Measurements from ENCODE around the gene WDR81. TPM values are rescaled to one million over a fixed set of nuclear protein-coding genes. Genes with fewer than 3 reads are reported as not detected.

The WDR81 gene
- total RNA-seq, 1 experiment from 2014 or later: 19.4 TPM

DNA sequence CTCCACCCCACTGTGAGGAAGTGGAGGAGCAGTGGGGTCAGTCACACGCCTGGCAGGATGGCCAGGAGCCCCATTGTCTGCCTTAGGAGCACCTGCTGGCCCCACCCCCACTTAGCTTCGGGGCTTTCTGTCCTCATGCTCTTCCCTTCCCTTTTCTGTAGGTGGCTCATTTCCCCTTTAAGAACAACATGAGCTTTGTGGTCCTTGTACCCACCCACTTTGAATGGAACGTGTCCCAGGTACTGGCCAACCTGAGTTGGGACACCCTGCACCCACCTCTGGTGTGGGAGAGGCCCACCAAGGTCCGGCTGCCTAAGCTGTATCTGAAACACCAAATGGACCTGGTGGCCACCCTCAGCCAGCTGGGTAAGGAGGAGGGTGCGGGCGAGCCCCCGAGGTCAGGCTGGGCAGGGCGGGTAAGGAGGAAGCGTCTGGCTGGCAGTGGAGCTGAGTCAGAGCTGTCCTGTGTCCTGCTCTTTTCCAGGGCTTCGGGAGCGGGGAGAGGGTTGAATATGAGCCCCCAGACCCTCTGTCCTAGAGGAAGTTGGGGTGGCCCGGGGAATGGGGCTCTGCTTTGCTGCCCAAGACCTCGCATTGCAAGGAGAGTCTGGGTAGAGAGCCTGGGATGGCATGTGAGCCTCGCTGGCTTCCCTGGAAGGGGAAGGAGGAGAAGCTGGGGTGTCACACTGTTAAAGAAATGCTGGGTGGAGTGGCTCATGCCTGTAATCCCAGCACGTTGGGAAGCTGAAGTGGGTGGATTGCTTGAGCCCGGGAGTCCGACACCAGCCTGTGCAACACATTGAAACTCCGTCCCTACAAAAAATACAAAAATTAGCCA lies 28.1 kb downstream of the WDR81 start:
- Histone ChIP-seq H3K27ac (ENCODE audit: low read depth, low read length, poor library complexity, severe bottlenecking) (no peak overlapping the region), H3K27me3 (replicated peaks; ENCODE audit: insufficient read depth, low read depth, low read length, poor library complexity) (no peaks in the 10 kb centered on the region), H3K9me3 (ENCODE audit: low read depth, low read length, poor library complexity, severe bottlenecking) (no peaks in the 10 kb centered on the region), H3K4me1 (ENCODE audit: insufficient read depth, low read length, poor library complexity, severe bottlenecking) (no peaks in the 10 kb centered on the region), H3K36me3 (ENCODE audit: insufficient read depth, low read length, poor library complexity, severe bottlenecking) (no peaks in the 10 kb centered on the region), H3K4me3 (ENCODE audit: low read depth, low read length, poor library complexity, severe bottlenecking) (no peak overlapping the region)
- no TSS peak for BruUV-seq (replicated peaks)
- ChIA-PET CTCF (no interaction called here), POLR2A (ENCODE audit: low non-redundant PET) (no interaction called here)
- TF ChIP-seq, protein P1, sequence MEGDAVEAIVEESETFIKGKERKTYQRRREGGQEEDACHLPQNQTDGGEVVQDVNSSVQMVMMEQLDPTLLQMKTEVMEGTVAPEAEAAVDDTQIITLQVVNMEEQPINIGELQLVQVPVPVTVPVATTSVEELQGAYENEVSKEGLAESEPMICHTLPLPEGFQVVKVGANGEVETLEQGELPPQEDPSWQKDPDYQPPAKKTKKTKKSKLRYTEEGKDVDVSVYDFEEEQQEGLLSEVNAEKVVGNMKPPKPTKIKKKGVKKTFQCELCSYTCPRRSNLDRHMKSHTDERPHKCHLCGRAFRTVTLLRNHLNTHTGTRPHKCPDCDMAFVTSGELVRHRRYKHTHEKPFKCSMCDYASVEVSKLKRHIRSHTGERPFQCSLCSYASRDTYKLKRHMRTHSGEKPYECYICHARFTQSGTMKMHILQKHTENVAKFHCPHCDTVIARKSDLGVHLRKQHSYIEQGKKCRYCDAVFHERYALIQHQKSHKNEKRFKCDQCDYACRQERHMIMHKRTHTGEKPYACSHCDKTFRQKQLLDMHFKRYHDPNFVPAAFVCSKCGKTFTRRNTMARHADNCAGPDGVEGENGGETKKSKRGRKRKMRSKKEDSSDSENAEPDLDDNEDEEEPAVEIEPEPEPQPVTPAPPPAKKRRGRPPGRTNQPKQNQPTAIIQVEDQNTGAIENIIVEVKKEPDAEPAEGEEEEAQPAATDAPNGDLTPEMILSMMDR (conservative IDR thresholded peaks at IDR 0.05; ENCODE audit: low read depth, low read length): no peak
- TF ChIP-seq EZH2 (IDR thresholded peaks at IDR 0.05; ENCODE audit: borderline replicate concordance, low read depth, low read length, poor library complexity, severe bottlenecking): no peak
- intact Hi-C loops (cut with micrococcal nuclease; ENCODE audit: unreplicated experiment): no loop called here
- no peak for DNase-seq (ENCODE audit: low spot score)

DNA sequence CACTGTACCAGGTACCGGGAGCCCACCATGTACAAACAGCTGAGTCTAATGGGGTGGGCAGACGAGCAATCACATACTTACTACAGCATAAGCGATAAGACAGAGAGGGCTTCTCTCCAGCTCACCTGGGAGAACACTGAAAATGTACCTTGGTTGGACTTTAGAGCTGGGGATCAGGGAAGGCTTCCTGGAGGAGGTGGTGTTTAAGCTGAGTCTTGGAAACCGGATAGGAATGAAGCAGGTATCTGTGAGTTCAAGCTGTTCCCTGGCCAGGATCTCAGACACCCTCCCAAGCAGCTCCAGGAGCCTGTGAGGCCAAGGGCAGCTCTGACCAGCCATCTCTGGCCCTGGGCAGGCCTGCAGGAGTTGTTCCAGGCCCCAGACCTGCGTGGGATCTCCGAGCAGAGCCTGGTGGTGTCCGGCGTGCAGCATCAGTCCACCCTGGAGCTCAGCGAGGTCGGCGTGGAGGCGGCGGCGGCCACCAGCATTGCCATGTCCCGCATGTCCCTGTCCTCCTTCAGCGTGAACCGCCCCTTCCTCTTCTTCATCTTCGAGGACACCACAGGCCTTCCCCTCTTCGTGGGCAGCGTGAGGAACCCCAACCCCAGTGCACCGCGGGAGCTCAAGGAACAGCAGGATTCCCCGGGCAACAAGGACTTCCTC lies 29.4 kb downstream of the WDR81 start:
- no peak for TF ChIP-seq EZH2 (IDR thresholded peaks at IDR 0.05; ENCODE audit: borderline replicate concordance, low read depth, low read length, poor library complexity, severe bottlenecking)
- TF ChIP-seq, protein P1 (conservative IDR thresholded peaks at IDR 0.05; ENCODE audit: low read depth, low read length): no peak
- no peak for DNase-seq (ENCODE audit: low spot score)
- intact Hi-C loops (cut with micrococcal nuclease; ENCODE audit: unreplicated experiment): no loop called here
- Histone ChIP-seq H3K4me3 (ENCODE audit: low read depth, low read length, poor library complexity, severe bottlenecking) (no peak overlapping the region), H3K4me1 (ENCODE audit: insufficient read depth, low read length, poor library complexity, severe bottlenecking) (no peaks in the 10 kb centered on the region), H3K27me3 (replicated peaks; ENCODE audit: insufficient read depth, low read depth, low read length, poor library complexity) (no peaks in the 10 kb centered on the region), H3K27ac (ENCODE audit: low read depth, low read length, poor library complexity, severe bottlenecking) (no peak overlapping the region), H3K36me3 (ENCODE audit: insufficient read depth, low read length, poor library complexity, severe bottlenecking) (no peaks in the 10 kb centered on the region), H3K9me3 (ENCODE audit: low read depth, low read length, poor library complexity, severe bottlenecking) (no peaks in the 10 kb centered on the region)
- no TSS peak for BruUV-seq (replicated peaks)
- ChIA-PET CTCF (interaction anchor here (0.6 kb wide), 1 partner anchor 27 kb away, joined by 3 read pairs; no protein-coding TSS in a partner anchor), POLR2A (ENCODE audit: low non-redundant PET) (no interaction called here)

DNA sequence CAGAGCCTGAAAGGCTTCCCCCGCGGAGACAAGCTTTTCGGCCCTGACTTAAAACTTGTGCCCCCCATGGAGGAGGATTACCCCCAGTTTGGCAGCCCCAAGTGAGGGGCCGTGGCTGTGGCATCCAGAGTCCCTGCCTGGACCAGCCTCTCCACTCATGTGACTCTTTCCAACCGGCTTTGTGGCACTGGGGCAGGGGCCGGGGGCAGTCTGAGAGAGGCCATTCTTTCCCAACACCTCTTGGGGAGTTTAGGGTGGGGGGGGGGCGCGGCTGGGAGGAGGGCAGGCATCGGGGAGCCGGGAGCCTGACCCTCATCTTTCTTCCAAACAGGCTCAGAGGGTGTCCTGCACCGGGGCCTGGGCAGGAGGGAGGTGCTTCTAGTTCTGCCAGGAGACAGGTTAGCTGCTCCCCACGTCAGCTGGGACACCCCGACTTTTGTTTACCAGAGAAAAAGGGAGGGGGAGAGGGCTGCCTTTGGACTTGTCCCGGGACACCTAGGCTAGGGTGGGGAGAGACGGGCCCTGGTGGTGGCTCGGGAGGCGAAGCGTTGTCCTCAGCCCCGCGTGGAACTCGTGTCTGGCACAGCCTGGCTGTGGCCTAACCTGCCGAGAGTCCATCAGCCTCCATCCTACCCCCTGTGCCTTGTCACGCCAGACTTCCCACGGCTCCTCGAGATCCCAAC lies 30.1 kb downstream of the WDR81 start:
- Histone ChIP-seq H3K27ac (ENCODE audit: low read depth, low read length, poor library complexity, severe bottlenecking) (no peak overlapping the region), H3K4me3 (ENCODE audit: low read depth, low read length, poor library complexity, severe bottlenecking) (no peak overlapping the region), H3K9me3 (ENCODE audit: low read depth, low read length, poor library complexity, severe bottlenecking) (no peaks in the 10 kb centered on the region), H3K36me3 (ENCODE audit: insufficient read depth, low read length, poor library complexity, severe bottlenecking) (no peaks in the 10 kb centered on the region), H3K4me1 (ENCODE audit: insufficient read depth, low read length, poor library complexity, severe bottlenecking) (no peaks in the 10 kb centered on the region), H3K27me3 (replicated peaks; ENCODE audit: insufficient read depth, low read depth, low read length, poor library complexity) (no peaks in the 10 kb centered on the region)
- no peak for DNase-seq (ENCODE audit: low spot score)
- BruUV-seq (replicated peaks): no TSS peak
- TF ChIP-seq, protein P1 (conservative IDR thresholded peaks at IDR 0.05; ENCODE audit: low read depth, low read length): no peak
- no peak for TF ChIP-seq EZH2 (IDR thresholded peaks at IDR 0.05; ENCODE audit: borderline replicate concordance, low read depth, low read length, poor library complexity, severe bottlenecking)
- CTCF ChIA-PET: interaction anchor here (0.6 kb wide), 1 partner anchor 26 kb away, joined by 3 read pairs; no protein-coding TSS in a partner anchor
- POLR2A ChIA-PET (ENCODE audit: low non-redundant PET): no interaction called here
- intact Hi-C loops (cut with micrococcal nuclease; ENCODE audit: unreplicated experiment): no loop called here
